ENCODE measurements around the gene LRRC27. TPM values are rescaled to one million over a fixed set of nuclear protein-coding genes. Genes with fewer than 3 reads are reported as not detected.

Gene LRRC27
- total and polyA plus RNA-seq, 8 donors = 2.5 to 11.1 (median 4.3) TPM

DNA sequence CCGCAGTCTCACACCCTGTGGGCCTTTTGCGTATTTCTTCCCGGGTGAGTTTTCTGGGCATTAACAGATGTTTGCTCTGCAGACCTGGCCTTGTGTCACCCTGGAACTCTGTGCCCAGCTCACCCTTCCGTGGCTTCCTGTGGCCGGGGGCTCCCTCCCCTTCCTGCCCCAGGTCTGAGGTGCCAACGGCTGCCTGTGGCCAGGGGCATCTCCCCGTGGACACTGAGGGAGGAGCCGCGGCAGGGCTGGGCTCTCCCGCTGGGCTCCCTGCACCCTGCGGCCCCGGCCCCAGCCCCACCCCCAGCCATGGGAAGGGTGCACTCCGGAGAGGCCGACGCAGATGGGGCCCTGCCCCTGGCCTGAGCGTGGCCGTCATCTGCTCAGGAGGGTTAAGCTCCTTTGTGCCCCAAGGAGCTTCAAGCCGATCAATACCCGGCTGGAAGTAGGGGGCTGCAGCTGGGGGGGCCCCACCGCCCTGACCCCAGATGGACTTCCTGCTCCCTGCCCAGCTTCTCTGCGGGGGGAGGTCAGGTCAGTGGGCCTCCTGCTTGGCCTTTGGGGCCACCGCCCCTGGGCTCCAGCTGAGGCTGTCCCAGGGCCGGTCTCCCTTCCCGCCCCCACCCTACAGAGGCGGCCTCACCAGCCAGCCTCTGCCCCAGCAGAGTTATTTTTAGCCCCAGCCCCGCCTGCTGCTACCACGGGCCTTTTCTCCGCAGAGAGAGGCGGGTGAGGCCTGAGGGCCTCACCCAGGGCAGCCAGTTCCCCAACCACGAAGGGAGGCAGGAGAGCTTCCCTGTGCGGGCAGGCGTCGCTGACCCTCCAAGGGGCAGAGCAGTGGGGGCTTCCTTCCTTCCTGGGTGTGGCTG, 89.2 kb downstream of the LRRC27 start:
- DNase-seq (peak; percentile 76 to 93 (median 87)), FAIRE-seq (peak; percentile 47), ATAC-seq (peak; percentile 72 to 83 (median 78))
- Histone ChIP-seq H3K27me3 (no peaks in the 10 kb centered on the region), H3K27ac (peak overlapping the region; percentile 87 to 98 (median 92)), H3K9me3 (no peaks in the 10 kb centered on the region), H3K4me1 (peaks cover 52 to 55% (median 55%) of the 10 kb centered on the region in 3 donors), H3K4me3 (peak overlapping the region in 1 of 4 donors; percentile 21), H3K36me3 (no peaks in the 10 kb centered on the region)
- TF ChIP-seq CTCF (IDR thresholded peaks at IDR 0.05) = no peak
- WGBS, 2 donors = 4% methylated on average over 28 to 33 of the region's 33 CpGs
- intact Hi-C loops (cut with DNase I) = no loop called here

GRCh38 chr10:132421847-132422751, 90.1 kb downstream of the LRRC27 start:
- ATAC-seq = no peak
- peak overlapping the region; percentile 87 to 98 (median 92) for H3K27ac ChIP-seq
- no peaks in the 10 kb centered on the region for H3K9me3 ChIP-seq
- TF ChIP-seq CTCF (IDR thresholded peaks at IDR 0.05) = no peak
- FAIRE-seq = no peak
- 52 to 55% methylated on average over 26 to 30 of the region's 30 CpGs for whole genome bisulfite sequencing, 2 donors
- no peaks in the 10 kb centered on the region for H3K27me3 ChIP-seq
- H3K4me1 ChIP-seq = peaks cover 51 to 52% (median 51%) of the 10 kb centered on the region in 3 donors
- no peak overlapping the region for H3K4me3 ChIP-seq
- intact Hi-C loops (cut with DNase I) = no loop called here
- peak in 4 of 6 donors; percentile 43 to 83 (median 70) for DNase-seq
- H3K36me3 ChIP-seq = no peaks in the 10 kb centered on the region

DNA sequence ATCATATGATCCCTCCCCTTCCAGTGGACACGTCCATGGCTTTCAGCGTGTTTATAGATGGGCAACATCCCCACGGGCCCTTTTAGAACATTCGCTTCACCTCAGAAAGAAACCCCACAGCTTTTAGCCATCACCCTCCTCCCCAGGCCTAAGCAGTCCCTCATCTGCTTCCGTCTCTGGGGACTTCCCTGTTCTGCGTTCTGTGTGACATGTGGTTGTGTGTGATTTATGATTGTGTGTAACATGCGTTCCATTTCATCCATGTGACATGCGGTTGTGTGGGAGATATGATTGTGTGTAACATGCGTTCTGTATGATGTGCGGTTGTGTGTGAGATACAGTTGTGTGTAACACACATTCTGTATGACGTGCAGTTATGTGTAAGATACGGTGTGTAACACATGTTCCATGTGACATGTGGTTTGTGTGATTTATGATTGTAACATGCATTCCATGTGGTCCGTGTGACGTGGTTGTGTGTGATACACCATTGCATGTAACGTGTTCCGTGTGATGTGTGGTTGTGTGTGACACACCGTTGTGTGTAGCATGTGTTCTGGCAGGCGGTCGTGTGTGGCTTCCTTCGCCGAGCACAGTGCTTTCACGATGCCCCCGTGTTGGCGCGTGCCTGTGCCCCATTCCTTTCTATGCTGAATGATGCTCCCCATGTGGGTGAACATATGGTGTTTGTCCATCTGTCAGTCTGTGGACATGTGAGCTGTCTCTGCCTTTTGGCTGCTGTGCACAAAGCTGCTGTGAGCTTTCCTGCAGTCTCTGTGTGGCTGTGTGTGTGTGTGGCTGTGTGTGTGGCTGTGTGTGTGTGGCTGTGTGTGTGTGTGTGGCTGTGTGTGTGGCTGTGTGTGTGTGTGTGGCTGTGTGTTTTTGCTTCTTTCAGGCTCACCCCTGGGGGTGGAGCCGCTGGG, 91.2 kb downstream of the LRRC27 start:
- DNase-seq = peak in 2 of 6 donors; percentile 19 to 40
- H3K27ac ChIP-seq = peak overlapping the region in 2 of 4 donors; percentile 92 to 98
- H3K27me3 ChIP-seq = no peaks in the 10 kb centered on the region
- TF ChIP-seq CTCF (IDR thresholded peaks at IDR 0.05) = no peak
- H3K9me3 ChIP-seq = no peaks in the 10 kb centered on the region
- H3K4me3 ChIP-seq = no peak overlapping the region
- intact Hi-C loops (cut with DNase I) = no loop called here
- no peak for ATAC-seq
- FAIRE-seq = no peak
- H3K36me3 ChIP-seq = no peaks in the 10 kb centered on the region
- 80 to 83% methylated on average over 26 of the region's 26 CpGs for WGBS, 2 donors
- peaks cover 40 to 42% (median 41%) of the 10 kb centered on the region in 3 donors for H3K4me1 ChIP-seq

- no peak for TF ChIP-seq CTCF (IDR thresholded peaks at IDR 0.05)
- H3K4me1 ChIP-seq = peaks cover 30 to 31% (median 30%) of the 10 kb centered on the region in 3 donors
- FAIRE-seq = no peak
These were observed 92.2 kb downstream of the LRRC27 start for GRCh38 chr10:132423966-132424861.

More at GRCh38 chr10:132423966-132424861, 92.2 kb downstream of the LRRC27 start:
- no peaks in the 10 kb centered on the region for H3K36me3 ChIP-seq
- DNase-seq (peak in 2 of 6 donors; percentile 39 to 62), ATAC-seq (no peak)
- no peaks in the 10 kb centered on the region for H3K9me3 ChIP-seq
- intact Hi-C loops (cut with DNase I) = no loop called here
- no peak overlapping the region for H3K27ac ChIP-seq
- WGBS, 2 donors = 89 to 90% methylated on average over 21 of the region's 21 CpGs
- no peak overlapping the region for H3K4me3 ChIP-seq
- no peaks in the 10 kb centered on the region for H3K27me3 ChIP-seq

Data from pancreas (tissue), 10 donors.